Stimulated activated CD4-positive, alpha-beta T cell treated with anti-CD3 and anti-CD28 coated beads, Interleukin-12 subunit alpha, Interleukin-12 subunit beta, amount 100 ng/mL, for 48 hours (primary cell): Measurements from ENCODE around the gene TSPAN5.
"Not testable (repeated sequence)": the region's sequence is repeated elsewhere in the genome, so short reads cannot be mapped to it uniquely, and the experiment has no call there.

Experiments
- DNase-seq, 3 donors: peaks; one replicate each; pipeline ENCODE4 v3.0.0-alpha.2; 2020; ENCODE audit warnings: low read depth in 2 of 3, low spot score in 1 of 3

Gene TSPAN5

GRCh38 chr4:98503676-98504075 lies 154.7 kb downstream of the TSPAN5 start:
- DNase-seq, result no peak

GRCh38 chr4:98502624-98503023 lies 155.8 kb downstream of the TSPAN5 start:
- DNase-seq, result no peak

GRCh38 chr4:98502031-98502430 lies 156.4 kb downstream of the TSPAN5 start:
- no peak for DNase-seq

GRCh38 chr4:98501383-98501782 lies 157.0 kb downstream of the TSPAN5 start:
- no peak for DNase-seq

GRCh38 chr4:98498774-98499173 lies 159.6 kb downstream of the TSPAN5 start:
- DNase-seq, result no peak

- DNase-seq, result no peak
These were observed 162.1 kb downstream of the TSPAN5 start for GRCh38 chr4:98496152-98496845.

- DNase-seq, result no peak
These were observed 165.1 kb downstream of the TSPAN5 start for GRCh38 chr4:98493296-98493695.

- DNase-seq, result no peak
These were observed 166.4 kb downstream of the TSPAN5 start for GRCh38 chr4:98491899-98492559.

- no peak for DNase-seq
These were observed 168.2 kb downstream of the TSPAN5 start for GRCh38 chr4:98490251-98490650.

- DNase-seq, result no peak
These were observed 172.5 kb downstream of the TSPAN5 start for GRCh38 chr4:98485816-98486345.

GRCh38 chr4:98484031-98484430 lies 174.4 kb downstream of the TSPAN5 start:
- DNase-seq, result no peak

- peak in 2 of 3 donors; percentile 20 to 50 for DNase-seq
These were observed 175.3 kb downstream of the TSPAN5 start for GRCh38 chr4:98482847-98483806.

- no peak for DNase-seq
These were observed 175.9 kb downstream of the TSPAN5 start for GRCh38 chr4:98482503-98482846.

GRCh38 chr4:98481167-98481566 lies 177.2 kb downstream of the TSPAN5 start:
- DNase-seq, result no peak

- no peak for DNase-seq
These were observed 177.9 kb downstream of the TSPAN5 start for GRCh38 chr4:98480535-98480934.

GRCh38 chr4:98479590-98479989 lies 178.8 kb downstream of the TSPAN5 start:
- not testable (repeated sequence) for DNase-seq

- DNase-seq, result no peak
These were observed 181.5 kb downstream of the TSPAN5 start for GRCh38 chr4:98476891-98477290.

- DNase-seq, result no peak
These were observed 184.0 kb downstream of the TSPAN5 start for GRCh38 chr4:98474408-98474844.

- DNase-seq, result no peak
These were observed 185.4 kb downstream of the TSPAN5 start for GRCh38 chr4:98473046-98473445.

- no peak for DNase-seq
These were observed 187.6 kb downstream of the TSPAN5 start for GRCh38 chr4:98470831-98471230.

GRCh38 chr4:98470366-98470765 lies 188.0 kb downstream of the TSPAN5 start:
- DNase-seq, result no peak
